Stimulated activated CD4-positive, alpha-beta T cell treated with anti-CD3 and anti-CD28 coated beads, Interleukin-12 subunit alpha, Interleukin-12 subunit beta, amount 100 ng/mL, for 48 hours (primary cell): Measurements from ENCODE around the gene KLF7.
"Not testable (repeated sequence)": the region's sequence is repeated elsewhere in the genome, so short reads cannot be mapped to it uniquely, and the experiment has no call there.

ENCODE experiments used
- DNase-seq, 3 donors: peaks; one replicate each; pipeline ENCODE4 v3.0.0-alpha.2; 2020; ENCODE audit warnings: low read depth in 2 of 3, low spot score in 1 of 3

The KLF7 gene

GRCh38 chr2:207067473-207067872, 98.3 kb downstream of the KLF7 start:
- DNase-seq: no peak

- DNase-seq: no peak
These were observed 98.8 kb downstream of the KLF7 start for GRCh38 chr2:207066791-207067460.

- no peak for DNase-seq
These were observed 99.6 kb downstream of the KLF7 start for GRCh38 chr2:207066166-207066565.

GRCh38 chr2:207064128-207064690, 101.5 kb downstream of the KLF7 start:
- no peak for DNase-seq

- no peak for DNase-seq
These were observed 104.6 kb downstream of the KLF7 start for GRCh38 chr2:207061181-207061580.

GRCh38 chr2:207055257-207055656, 110.5 kb downstream of the KLF7 start:
- no peak for DNase-seq

GRCh38 chr2:207054521-207054920, 111.2 kb downstream of the KLF7 start:
- no peak for DNase-seq

GRCh38 chr2:207051385-207051965, 114.3 kb downstream of the KLF7 start:
- DNase-seq: no peak

GRCh38 chr2:207049122-207049521, 116.6 kb downstream of the KLF7 start:
- DNase-seq: no peak

- no peak for DNase-seq
These were observed 117.3 kb downstream of the KLF7 start for GRCh38 chr2:207048416-207048815.

- peak in 2 of 3 donors; percentile 19 for DNase-seq
These were observed 119.0 kb downstream of the KLF7 start for GRCh38 chr2:207046724-207047123.

GRCh38 chr2:207045531-207045930, 120.2 kb downstream of the KLF7 start:
- no peak for DNase-seq

- DNase-seq: no peak
These were observed 121.1 kb downstream of the KLF7 start for GRCh38 chr2:207044379-207045362.

- DNase-seq: no peak
These were observed 122.9 kb downstream of the KLF7 start for GRCh38 chr2:207042841-207043240.

GRCh38 chr2:207041786-207042554, 123.8 kb downstream of the KLF7 start:
- no peak for DNase-seq

- no peak for DNase-seq
These were observed 124.5 kb downstream of the KLF7 start for GRCh38 chr2:207041279-207041678.

- no peak for DNase-seq
These were observed 125.1 kb downstream of the KLF7 start for GRCh38 chr2:207040696-207041095.

GRCh38 chr2:207039225-207039624, 126.5 kb downstream of the KLF7 start:
- DNase-seq: no peak

- DNase-seq: no peak
These were observed 127.4 kb downstream of the KLF7 start for GRCh38 chr2:207038299-207038698.

GRCh38 chr2:207037896-207038295, 127.9 kb downstream of the KLF7 start:
- DNase-seq: no peak

- not testable (repeated sequence) for DNase-seq
These were observed 128.7 kb downstream of the KLF7 start for GRCh38 chr2:207037023-207037422.
